Transverse colon (tissue), 4 donors: ENCODE results near the gene PSPH. TPM values are rescaled to one million over a fixed set of nuclear protein-coding genes. Genes with fewer than 3 reads are reported as not detected.

Experiments used
- DNase-seq: peaks from one replicate; pipeline ENCODE4 v3.0.0-alpha.2; 2019
- H3K27ac ChIP-seq, 4 donors: fragments of 200-600 bp; sonication (generic); 2 replicates each; pipeline ENCODE4 v1.5.1; 2016 to 2018; ENCODE audit warnings: inconsistent platforms in 4 of 4
- H3K27me3 ChIP-seq: fragments of 200-600 bp; sonication (generic); 2 replicates; pipeline ENCODE4 v1.5.1; 2017; ENCODE audit warnings: inconsistent platforms
- H3K36me3 ChIP-seq, 4 donors: fragments of 200-600 bp; sonication (generic); 2 replicates each; pipeline ENCODE4 v1.5.1; 2017 to 2019; ENCODE audit warnings: inconsistent platforms in 4 of 4
- H3K4me1 ChIP-seq, 4 donors: fragments of 200-600 bp; sonication (generic); 2 replicates each; pipeline ENCODE4 v1.5.1; 2017 to 2020; ENCODE audit warnings: inconsistent platforms in 4 of 4
- H3K4me3 ChIP-seq, 4 donors: fragments of 200-600 bp; sonication (generic); 1 replicate in 1 of 4; 2 replicates in 3 of 4; pipeline versions ENCODE4 v1.5.1 to v1.6.1; 2017 to 2019; ENCODE audit warnings: inconsistent platforms in 4 of 4
- H3K9me3 ChIP-seq, 2 donors: fragments of 200-600 bp; sonication (generic); 2 replicates each; pipeline ENCODE4 v1.5.1; 2017 to 2019; ENCODE audit warnings: inconsistent platforms in 2 of 2
- CTCF ChIP-seq, 5 experiments: fragments of 200-600 bp in 3 of 5; fragments of 450-650 bp in 2 of 5; sonication (generic) in 3 of 5; IDR thresholded peaks; 1 replicate in 2 of 5; 2 replicates in 3 of 5; pipeline ENCODE4 v1.5.1; 2016 to 2017; ENCODE audit warnings: antibody characterized with exemption in 5 of 5, inconsistent platforms in 3 of 5, mild to moderate bottlenecking in 2 of 5, moderate library complexity in 1 of 5
- EP300 ChIP-seq: sonication (generic); formaldehyde crosslinking; IDR thresholded peaks from one replicate; pipeline ENCODE4 v1.6.1; 2017; ENCODE audit warnings: antibody characterized with exemption, low read depth
- POLR2A ChIP-seq: fragments of 450-650 bp; IDR thresholded peaks from one replicate; pipeline ENCODE4 v1.6.1; 2016; ENCODE audit warnings: antibody characterized with exemption, mild to moderate bottlenecking, moderate library complexity
- POLR2AphosphoS5 ChIP-seq, 3 donors: sonication (generic); formaldehyde crosslinking; IDR thresholded peaks; one replicate each; pipeline ENCODE4 v1.6.1; 2016; ENCODE audit warnings: antibody characterized with exemption in 3 of 3
- WGBS, 2 donors: methylation state at CpG; one replicate each; pipeline ENCODE4 v1.1.5; 2018; ENCODE audit warnings: low coverage in 1 of 2; 5-methylcytosine and 5-hydroxymethylcytosine counted together
- in situ Hi-C, 4 donors: fragments of 200-750 bp; cut with MboI; loops; one replicate each; pipeline versions ENCODE4 v1.15.0 to v1.15.1; 2017; ENCODE audit warnings: low sequenced_read_pairs in 3 of 4, low pct_ligation_motif_present in 1 of 4, low pct_unique_long_range_greater_than_20kb in 1 of 4
- intact Hi-C: fragments of 100-400 bp; cut with DNase I; formaldehyde crosslinking; loops from one replicate; pipeline ENCODE4 v1.15.1; 2023; ENCODE audit warnings: low total_unique reads
- total RNA-seq, 4 donors: library from RNA; depleted of rRNA; stranded (reverse); fragments of >200 nt; gene quantifications; one replicate each; pipeline ENCODE4 v1.1.0, GENCODE V29; 2016

The PSPH gene
- total RNA-seq, 4 donors from 2014 or later: 8.9 to 15.1 (median 10.0) TPM

GRCh38 chr7:56063500-56063881 lies 12.2 kb upstream of the PSPH start:
- DNase-seq: no peak
- Histone ChIP-seq H3K9me3 (no peaks in the 10 kb centered on the region), H3K27me3 (no peaks in the 10 kb centered on the region), H3K27ac (peak overlapping the region; percentile 90 to 94 (median 92)), H3K4me3 (peak overlapping the region in 3 of 4 donors; percentile 58 to 72 (median 68)), H3K36me3 (peaks cover 0 to 32% (median 16%) of the 10 kb centered on the region in 4 donors), H3K4me1 (peaks cover 4 to 16% (median 10%) of the 10 kb centered on the region in 4 donors)
- 60 to 67% methylated on average over 7 of the region's 7 CpGs for WGBS, 2 donors
- intact Hi-C loops: no loop called here
- in situ Hi-C loops: no loop called here
- TF ChIP-seq EP300: no peak
- TF ChIP-seq POLR2AphosphoS5 (IDR thresholded peaks at IDR 0.05): no peak
- TF ChIP-seq CTCF (IDR thresholded peaks at IDR 0.05): no peak
- TF ChIP-seq POLR2A: no peak

DNA sequence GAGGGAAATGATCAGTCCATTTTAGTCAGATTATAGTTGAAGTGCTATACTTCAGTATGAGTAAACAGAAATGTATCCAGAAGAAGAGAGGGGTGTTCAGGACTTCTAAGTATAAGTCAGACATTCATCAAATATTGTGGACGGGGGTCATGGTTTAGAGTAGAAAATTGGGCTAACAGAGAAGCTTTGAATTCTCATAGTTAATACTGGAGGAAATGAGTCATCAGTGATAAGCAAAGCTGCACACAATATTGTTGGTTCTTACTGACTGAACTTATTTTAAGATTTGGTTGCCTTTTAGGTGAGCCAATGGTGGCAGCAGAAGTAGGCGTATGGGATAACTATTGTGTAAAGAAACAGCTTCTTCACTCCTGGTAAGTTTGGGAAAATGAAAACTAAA lies 11.1 kb upstream of the PSPH start:
- DNase-seq: no peak
- in situ Hi-C loops (no loop called here), intact Hi-C loops (no loop called here)
- peaks cover 4 to 16% (median 10%) of the 10 kb centered on the region in 4 donors for H3K4me1 ChIP-seq
- H3K36me3 ChIP-seq: peaks cover 0 to 42% (median 22%) of the 10 kb centered on the region in 4 donors
- H3K9me3 ChIP-seq: no peaks in the 10 kb centered on the region
- H3K27me3 ChIP-seq: no peaks in the 10 kb centered on the region
- 77 to 90% methylated on average over 2 of the region's 2 CpGs for WGBS, 2 donors
- no peak for TF ChIP-seq POLR2AphosphoS5 (IDR thresholded peaks at IDR 0.05)
- no peak for TF ChIP-seq EP300
- no peak for TF ChIP-seq CTCF (IDR thresholded peaks at IDR 0.05)
- no peak for TF ChIP-seq POLR2A
- H3K27ac ChIP-seq: peak overlapping the region in 1 of 4 donors; percentile 91
- no peak overlapping the region for H3K4me3 ChIP-seq

GRCh38 chr7:56053993-56054392 lies 2.7 kb upstream of the PSPH start:
- 69 to 84% methylated on average over 2 of the region's 2 CpGs for WGBS, 2 donors

GRCh38 chr7:56053379-56053778 lies 2.1 kb upstream of the PSPH start:
- no peaks in the 10 kb centered on the region for H3K27me3 ChIP-seq
- intact Hi-C loops: no loop called here
- H3K9me3 ChIP-seq: no peaks in the 10 kb centered on the region
- H3K4me1 ChIP-seq: peaks cover 11 to 43% (median 23%) of the 10 kb centered on the region in 4 donors
- DNase-seq: no peak
- no peak for TF ChIP-seq POLR2AphosphoS5 (IDR thresholded peaks at IDR 0.05)
- peaks cover 0 to 39% (median 16%) of the 10 kb centered on the region in 4 donors for H3K36me3 ChIP-seq
- H3K27ac ChIP-seq: peak overlapping the region in 1 of 4 donors; percentile 89
- 72 to 77% methylated on average over 5 to 9 of the region's 9 CpGs for WGBS, 2 donors
- in situ Hi-C loops: no loop called here
- no peak overlapping the region for H3K4me3 ChIP-seq

More at GRCh38 chr7:56053993-56054392, 2.7 kb upstream of the PSPH start:
- no peak overlapping the region for H3K4me3 ChIP-seq
- intact Hi-C loops: no loop called here
- no peak overlapping the region for H3K27ac ChIP-seq
- H3K4me1 ChIP-seq: peaks cover 11 to 38% (median 23%) of the 10 kb centered on the region in 4 donors
- no peaks in the 10 kb centered on the region for H3K9me3 ChIP-seq
- in situ Hi-C loops: no loop called here
- TF ChIP-seq CTCF (IDR thresholded peaks at IDR 0.05) (no peak), POLR2A (no peak)
- H3K27me3 ChIP-seq: no peaks in the 10 kb centered on the region
- DNase-seq: no peak
- H3K36me3 ChIP-seq: peaks cover 0 to 45% (median 19%) of the 10 kb centered on the region in 4 donors

GRCh38 chr7:56051053-56051338 lies 248 bp downstream of the PSPH start:
- Histone ChIP-seq H3K4me1 (peaks cover 11 to 63% (median 39%) of the 10 kb centered on the region in 4 donors), H3K27ac (peak overlapping the region; percentile 89 to 96 (median 94)), H3K36me3 (peaks cover 0 to 19% (median 5%) of the 10 kb centered on the region in 4 donors), H3K4me3 (peak overlapping the region; percentile 42 to 94 (median 72)), H3K27me3 (no peaks in the 10 kb centered on the region), H3K9me3 (no peaks in the 10 kb centered on the region)
- in situ Hi-C loops: no loop called here
- 0 to 1% methylated on average over 1 to 9 of the region's 9 CpGs for WGBS, 2 donors
- TF ChIP-seq EP300 (no peak), CTCF (IDR thresholded peaks at IDR 0.05) (no peak), POLR2A (no peak), POLR2AphosphoS5 (IDR thresholded peaks at IDR 0.05) (no peak)
- DNase-seq: no peak
- intact Hi-C loops: no loop called here
